Tibial nerve (tissue), 4 donors: ENCODE data around the gene HOXD9. TPM values are rescaled to one million over a fixed set of nuclear protein-coding genes. Genes with fewer than 3 reads are reported as not detected.

Experiments
- DNase-seq, 2 donors: peaks; one replicate each; pipeline ENCODE4 v3.0.0-alpha.2; 2019; ENCODE audit warnings: low spot score in 2 of 2
- H3K27ac ChIP-seq, 4 donors: fragments of 200-600 bp; sonication (generic) in 3 of 4; one replicate each; pipeline ENCODE4 v1.5.1; 2017 to 2019; ENCODE audit warnings: mild to moderate bottlenecking in 1 of 4
- H3K27me3 ChIP-seq, 2 donors: fragments of 200-600 bp; sonication (generic) in 1 of 2; one replicate each; pipeline versions ENCODE4 v1.5.1 to v1.6.0; 2017 to 2019
- H3K36me3 ChIP-seq, 3 donors: fragments of 200-600 bp; sonication (generic); one replicate each; pipeline ENCODE4 v1.5.1; 2018 to 2019
- H3K4me1 ChIP-seq, 4 donors: fragments of 200-600 bp; sonication (generic) in 3 of 4; one replicate each; pipeline ENCODE4 v1.5.1; 2017 to 2019
- H3K4me3 ChIP-seq, 4 donors: fragments of 200-600 bp; sonication (generic) in 3 of 4; one replicate each; pipeline ENCODE4 v1.5.1; 2017 to 2019; ENCODE audit warnings: mild to moderate bottlenecking in 1 of 4, moderate library complexity in 1 of 4
- H3K9me3 ChIP-seq, 4 donors: fragments of 200-600 bp; sonication (generic) in 3 of 4; one replicate each; pipeline ENCODE4 v1.5.1; 2017 to 2019
- EP300 ChIP-seq, 2 donors: sonication (generic); formaldehyde crosslinking; IDR thresholded peaks; one replicate each; pipeline ENCODE4 v1.6.1; 2017; ENCODE audit warnings: antibody characterized with exemption in 2 of 2, mild to moderate bottlenecking in 1 of 2
- POLR2A ChIP-seq, 2 donors: fragments of 450-650 bp; IDR thresholded peaks; one replicate each; pipeline ENCODE4 v1.6.1; 2017; ENCODE audit warnings: antibody characterized with exemption in 2 of 2, mild to moderate bottlenecking in 2 of 2, moderate library complexity in 2 of 2
- WGBS, 2 donors: methylation state at CpG; one replicate each; pipeline ENCODE4 v1.1.5; 2018; 5-methylcytosine and 5-hydroxymethylcytosine counted together
- total RNA-seq, 4 donors: library from RNA; depleted of rRNA; stranded (reverse); fragments of >200 nt; gene quantifications; one replicate each; pipeline ENCODE4 v1.1.0, GENCODE V29; 2016
- TF ChIP-seq, protein P1 (sequence below), 5 experiments: fragments of 200-600 bp in 3 of 5; fragments of 450-650 bp in 2 of 5; sonication (generic) in 3 of 5; IDR thresholded peaks; one replicate each; pipeline ENCODE4 v1.5.1; 2016 to 2019; ENCODE audit warnings: antibody characterized with exemption in 5 of 5, mild to moderate bottlenecking in 3 of 5, moderate library complexity in 2 of 5

Gene HOXD9
- total RNA-seq, 4 donors from 2014 or later: 1.9 to 9.4 (median 5.9) TPM

DNA sequence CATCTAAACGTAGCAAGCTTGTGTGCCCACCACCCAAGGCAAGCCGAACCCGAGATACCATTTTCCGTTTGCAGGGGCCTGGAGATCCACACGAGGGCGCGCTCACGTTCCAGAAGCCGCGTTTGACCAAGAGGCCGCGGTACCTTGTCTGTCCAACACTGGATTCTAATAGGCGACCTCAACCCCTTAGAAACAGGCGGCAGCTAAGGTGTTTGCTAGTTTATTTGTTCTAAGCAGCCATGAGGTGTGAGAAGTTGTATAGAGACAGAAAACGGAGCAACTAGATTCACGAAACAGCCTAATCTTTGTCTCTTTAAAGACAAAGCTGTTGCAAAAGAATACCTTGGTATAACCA lies 11.2 kb upstream of the HOXD9 start:
- Histone ChIP-seq H3K27me3 (peaks cover 0 to 97% of the 10 kb centered on the region in 2 donors), H3K27ac (no peak overlapping the region), H3K9me3 (no peaks in the 10 kb centered on the region), H3K36me3 (no peaks in the 10 kb centered on the region), H3K4me3 (no peak overlapping the region), H3K4me1 (peaks cover 0 to 37% (median 4%) of the 10 kb centered on the region in 4 donors)
- TF ChIP-seq, protein P1, sequence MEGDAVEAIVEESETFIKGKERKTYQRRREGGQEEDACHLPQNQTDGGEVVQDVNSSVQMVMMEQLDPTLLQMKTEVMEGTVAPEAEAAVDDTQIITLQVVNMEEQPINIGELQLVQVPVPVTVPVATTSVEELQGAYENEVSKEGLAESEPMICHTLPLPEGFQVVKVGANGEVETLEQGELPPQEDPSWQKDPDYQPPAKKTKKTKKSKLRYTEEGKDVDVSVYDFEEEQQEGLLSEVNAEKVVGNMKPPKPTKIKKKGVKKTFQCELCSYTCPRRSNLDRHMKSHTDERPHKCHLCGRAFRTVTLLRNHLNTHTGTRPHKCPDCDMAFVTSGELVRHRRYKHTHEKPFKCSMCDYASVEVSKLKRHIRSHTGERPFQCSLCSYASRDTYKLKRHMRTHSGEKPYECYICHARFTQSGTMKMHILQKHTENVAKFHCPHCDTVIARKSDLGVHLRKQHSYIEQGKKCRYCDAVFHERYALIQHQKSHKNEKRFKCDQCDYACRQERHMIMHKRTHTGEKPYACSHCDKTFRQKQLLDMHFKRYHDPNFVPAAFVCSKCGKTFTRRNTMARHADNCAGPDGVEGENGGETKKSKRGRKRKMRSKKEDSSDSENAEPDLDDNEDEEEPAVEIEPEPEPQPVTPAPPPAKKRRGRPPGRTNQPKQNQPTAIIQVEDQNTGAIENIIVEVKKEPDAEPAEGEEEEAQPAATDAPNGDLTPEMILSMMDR (IDR thresholded peaks at IDR 0.05): peak in 4 of 5 experiments; percentile 23 to 32 (median 26)
- no peak for TF ChIP-seq POLR2A (IDR thresholded peaks at IDR 0.05)
- peak in 1 of 2 donors; percentile 14 for TF ChIP-seq EP300 (IDR thresholded peaks at IDR 0.05)
- DNase-seq: peak in 1 of 2 donors; percentile 46
- WGBS, 2 donors: 5 to 7% methylated on average over 16 of the region's 16 CpGs

DNA sequence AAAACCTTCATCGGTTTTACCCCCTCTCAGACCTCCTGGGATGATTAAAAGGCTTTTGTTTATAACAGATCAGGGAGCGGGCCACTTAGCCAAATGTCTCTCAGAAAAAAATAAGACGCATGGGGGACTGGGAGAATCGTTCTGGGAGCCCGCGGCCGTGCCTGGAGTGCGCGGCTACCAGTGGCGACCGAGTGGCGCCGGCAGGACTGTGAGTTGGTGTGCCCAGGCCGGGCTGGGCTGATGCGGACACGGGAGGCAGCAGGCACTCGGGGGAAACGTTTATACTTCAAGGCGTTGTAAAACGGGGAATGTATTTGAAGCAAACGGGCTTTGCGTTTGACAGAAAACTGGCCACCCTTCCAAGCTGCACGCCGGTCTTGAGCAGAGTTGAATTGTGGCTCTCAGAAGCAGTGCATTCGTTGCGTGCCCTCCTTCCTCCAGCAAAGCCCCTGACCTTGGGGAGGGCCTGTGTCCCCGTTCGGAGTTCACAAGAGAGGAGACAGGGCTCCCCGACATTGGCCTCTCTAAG lies 10.6 kb upstream of the HOXD9 start:
- TF ChIP-seq EP300 (IDR thresholded peaks at IDR 0.05): no peak
- TF ChIP-seq, protein P1 (IDR thresholded peaks at IDR 0.05): no peak
- no peak for TF ChIP-seq POLR2A (IDR thresholded peaks at IDR 0.05)
- Histone ChIP-seq H3K9me3 (no peaks in the 10 kb centered on the region), H3K36me3 (no peaks in the 10 kb centered on the region), H3K27me3 (peaks cover 0 to 97% of the 10 kb centered on the region in 2 donors), H3K4me3 (no peak overlapping the region), H3K27ac (no peak overlapping the region), H3K4me1 (peaks cover 0 to 36% (median 4%) of the 10 kb centered on the region in 4 donors)
- WGBS, 2 donors: 8 to 10% methylated on average over 21 to 29 of the region's 29 CpGs
- no peak for DNase-seq

DNA sequence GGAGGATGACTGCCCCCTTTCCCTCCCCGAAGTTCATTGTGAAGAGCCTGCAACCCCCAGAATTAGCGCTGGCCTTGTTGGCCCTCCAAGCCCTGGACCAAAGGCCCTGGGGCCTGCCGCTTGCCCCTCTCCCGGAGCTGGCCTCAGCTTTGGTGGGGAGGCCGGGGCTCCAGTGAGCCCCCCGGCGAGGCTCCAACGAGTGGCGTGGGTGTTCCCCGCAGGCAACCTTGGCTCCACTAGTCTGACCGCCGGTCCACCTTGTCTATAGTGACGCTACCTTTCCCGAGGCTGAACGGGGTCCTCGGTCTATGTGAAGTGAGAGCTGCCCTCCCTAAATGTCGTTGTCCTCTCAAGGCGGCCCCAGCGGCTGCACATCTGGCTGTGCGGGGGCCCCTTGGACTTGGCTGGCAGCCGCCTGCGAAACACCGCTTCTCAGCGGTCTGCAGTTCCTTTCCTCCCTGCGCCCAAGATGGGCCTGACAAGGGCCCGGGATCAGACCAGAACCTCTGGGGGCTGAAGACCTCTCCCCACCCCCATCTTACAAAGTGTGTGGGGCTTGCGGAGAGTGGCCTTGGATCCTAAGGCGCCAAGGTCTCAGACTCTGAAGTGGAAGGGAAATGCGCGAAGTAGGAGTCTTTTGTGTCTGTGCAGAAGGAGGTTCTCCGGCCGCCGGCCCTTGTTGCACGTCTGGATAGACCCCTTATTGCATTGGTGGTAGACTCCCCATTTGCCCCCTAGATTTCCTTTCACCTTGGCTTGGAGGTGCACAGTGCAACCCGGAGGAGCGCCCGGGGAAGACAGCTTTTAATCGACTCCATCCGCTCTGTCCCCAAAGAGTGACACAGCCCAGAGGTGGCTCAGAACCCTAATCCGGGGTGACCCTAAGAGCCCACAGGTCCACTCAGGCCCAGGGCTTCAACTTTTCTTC lies 9.9 kb upstream of the HOXD9 start:
- WGBS, 2 donors: 19 to 28% methylated on average over 24 to 39 of the region's 40 CpGs
- Histone ChIP-seq H3K9me3 (no peaks in the 10 kb centered on the region), H3K4me1 (peaks cover 0 to 36% (median 4%) of the 10 kb centered on the region in 4 donors), H3K4me3 (no peak overlapping the region), H3K36me3 (no peaks in the 10 kb centered on the region), H3K27me3 (peaks cover 0 to 99% of the 10 kb centered on the region in 2 donors), H3K27ac (no peak overlapping the region)
- no peak for DNase-seq
- TF ChIP-seq, protein P1 (IDR thresholded peaks at IDR 0.05): no peak
- TF ChIP-seq EP300 (IDR thresholded peaks at IDR 0.05) (no peak), POLR2A (IDR thresholded peaks at IDR 0.05) (no peak)

DNA sequence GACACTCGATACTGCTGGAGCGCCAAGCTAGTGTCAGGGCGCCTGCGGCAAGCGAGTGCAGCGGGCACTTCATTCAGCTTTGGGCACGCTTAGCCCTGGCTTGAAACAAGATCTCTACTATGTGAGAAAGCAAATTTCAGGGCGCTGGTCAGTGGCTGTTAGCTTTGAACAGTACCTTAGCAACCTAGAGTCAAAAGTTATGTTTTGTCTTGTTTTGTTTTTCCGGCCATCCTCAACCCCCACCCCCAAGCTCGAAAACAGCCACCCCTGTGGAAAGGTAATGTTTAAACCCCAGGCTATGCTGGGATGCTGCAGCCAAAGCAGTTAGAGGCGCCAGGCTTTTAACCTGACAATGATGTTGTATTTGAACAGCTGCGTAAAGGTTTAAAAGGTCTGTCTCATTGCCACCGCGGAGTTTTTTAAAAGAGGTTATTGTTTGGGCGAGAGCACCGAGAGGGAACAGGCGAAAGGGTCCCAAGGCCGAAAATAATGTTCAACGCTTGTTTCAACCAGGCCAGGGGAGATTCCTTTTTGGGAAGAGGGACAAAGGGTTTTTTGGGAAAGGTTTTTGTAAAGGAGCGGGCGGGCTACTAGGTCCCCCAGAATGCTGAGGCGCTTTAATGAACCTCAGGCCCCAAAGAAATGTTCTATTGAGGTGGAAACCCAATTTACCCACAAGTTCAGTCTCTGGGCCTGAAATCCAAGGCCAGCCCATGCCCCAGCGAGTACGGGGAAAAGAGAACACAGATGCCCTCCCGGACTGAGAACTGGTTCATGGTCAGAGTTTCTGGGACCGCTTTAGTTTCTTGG lies 8.2 kb upstream of the HOXD9 start:
- DNase-seq: no peak
- peaks cover 0 to 23% (median 0%) of the 10 kb centered on the region in 4 donors for H3K4me1 ChIP-seq
- TF ChIP-seq, protein P1 (IDR thresholded peaks at IDR 0.05): no peak
- TF ChIP-seq EP300 (IDR thresholded peaks at IDR 0.05): no peak
- TF ChIP-seq POLR2A (IDR thresholded peaks at IDR 0.05): no peak
- no peak overlapping the region for H3K4me3 ChIP-seq
- WGBS, 2 donors: 37 to 39% methylated on average over 26 of the region's 26 CpGs
- peaks cover 0 to 100% of the 10 kb centered on the region in 2 donors for H3K27me3 ChIP-seq
- H3K27ac ChIP-seq: no peak overlapping the region
- H3K36me3 ChIP-seq: no peaks in the 10 kb centered on the region
- H3K9me3 ChIP-seq: no peaks in the 10 kb centered on the region
